Measurements from ENCODE around the gene GADD45A. TPM values are rescaled to one million over a fixed set of nuclear protein-coding genes. Genes with fewer than 3 reads are reported as not detected.
A peak's percentile ranks its signal among the peaks of the same experiment; 100 is the strongest.
"Not testable (repeated sequence)": the region's sequence is repeated elsewhere in the genome, so short reads cannot be mapped to it uniquely, and the experiment has no call there.

GADD45A gene
- 24.7 TPM for polyA plus RNA-seq (ENCODE audit: insufficient read length)

DNA sequence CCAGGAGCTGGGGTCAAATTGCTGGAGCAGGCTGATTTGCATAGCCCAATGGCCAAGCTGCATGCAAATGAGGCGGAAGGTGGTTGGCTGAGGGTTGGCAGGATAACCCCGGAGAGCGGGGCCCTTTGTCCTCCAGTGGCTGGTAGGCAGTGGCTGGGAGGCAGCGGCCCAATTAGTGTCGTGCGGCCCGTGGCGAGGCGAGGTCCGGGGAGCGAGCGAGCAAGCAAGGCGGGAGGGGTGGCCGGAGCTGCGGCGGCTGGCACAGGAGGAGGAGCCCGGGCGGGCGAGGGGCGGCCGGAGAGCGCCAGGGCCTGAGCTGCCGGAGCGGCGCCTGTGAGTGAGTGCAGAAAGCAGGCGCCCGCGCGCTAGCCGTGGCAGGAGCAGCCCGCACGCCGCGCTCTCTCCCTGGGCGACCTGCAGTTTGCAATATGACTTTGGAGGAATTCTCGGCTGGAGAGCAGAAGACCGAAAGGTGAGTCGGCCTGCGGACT lies at the start of gene GADD45A:
Gene GADD45A, plus strand, starts transcription at position 135 of the 491 bp plus-strand sequence. Its CDS starts 294 bp downstream, at position 429.
- peak; percentile 96 for DNase-seq

- DNase-seq, result no peak
These were observed 48.9 kb upstream of the GADD45A start for GRCh38 chr1:67636146-67636545.

GRCh38 chr1:67639361-67639760 lies 45.6 kb upstream of the GADD45A start:
- DNase-seq, result no peak

DNA sequence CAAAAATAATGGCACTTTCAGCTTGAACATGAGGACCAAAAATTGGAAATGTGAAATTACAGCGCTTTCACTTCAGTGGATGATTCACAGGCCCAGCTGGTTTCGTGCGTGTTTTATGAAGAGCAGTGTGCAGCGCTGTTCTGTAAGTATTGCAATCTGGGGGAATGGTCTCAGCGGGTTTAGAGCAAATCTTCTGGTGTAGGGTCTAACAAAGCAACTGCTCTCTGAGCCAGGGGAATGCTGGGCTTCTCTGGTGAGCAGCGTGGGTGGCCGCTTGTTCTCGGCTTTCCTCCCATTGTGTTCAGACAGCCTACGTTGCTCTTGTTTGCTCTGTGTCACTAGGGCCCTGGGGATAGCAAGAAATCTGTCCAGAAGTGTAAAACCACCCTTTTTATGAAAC lies 42.4 kb upstream of the GADD45A start:
- no peak for DNase-seq

GRCh38 chr1:67644566-67644965 lies 40.4 kb upstream of the GADD45A start:
- peak; percentile 19 for DNase-seq

GRCh38 chr1:67645495-67646144 lies 39.4 kb upstream of the GADD45A start:
- no peak for DNase-seq

- DNase-seq, result no peak
These were observed 38.6 kb upstream of the GADD45A start for GRCh38 chr1:67646145-67647035.

DNA sequence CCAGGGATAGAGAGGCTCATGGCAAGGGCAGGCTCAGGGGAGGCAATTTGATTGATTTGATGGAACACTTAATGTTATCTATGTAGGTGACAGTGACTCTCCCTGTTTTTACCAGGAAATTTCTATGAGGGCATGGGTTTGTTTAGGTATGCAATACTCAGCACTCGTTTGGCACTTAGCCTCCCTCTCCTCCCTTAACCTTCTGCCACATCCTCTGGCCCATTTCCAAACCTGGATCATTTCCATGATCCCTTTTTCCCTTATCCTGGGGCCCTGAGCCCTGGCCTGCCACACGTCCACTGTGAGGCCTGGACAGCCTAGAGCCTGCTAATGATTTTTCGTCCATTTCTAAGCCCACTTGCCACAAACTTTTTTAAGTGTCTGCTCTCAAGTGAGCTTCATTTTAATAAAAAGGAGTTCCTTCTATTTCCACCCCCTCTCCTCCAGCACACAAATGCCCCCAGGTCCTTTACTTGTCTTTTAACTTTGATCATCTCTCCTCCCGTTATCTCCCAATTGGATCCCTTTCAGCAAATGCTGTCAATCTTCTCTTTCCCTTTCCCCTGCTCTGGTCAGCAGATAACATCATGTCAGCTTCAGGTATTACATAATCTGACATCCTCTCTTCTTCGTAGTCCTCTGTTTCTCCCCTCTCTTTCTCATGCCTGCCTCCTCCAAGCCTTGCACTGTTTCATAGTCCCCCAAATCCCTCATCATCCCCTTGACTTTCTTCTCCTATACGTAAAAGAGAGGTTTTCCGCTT lies 37.8 kb upstream of the GADD45A start:
- DNase-seq, result no peak

DNA sequence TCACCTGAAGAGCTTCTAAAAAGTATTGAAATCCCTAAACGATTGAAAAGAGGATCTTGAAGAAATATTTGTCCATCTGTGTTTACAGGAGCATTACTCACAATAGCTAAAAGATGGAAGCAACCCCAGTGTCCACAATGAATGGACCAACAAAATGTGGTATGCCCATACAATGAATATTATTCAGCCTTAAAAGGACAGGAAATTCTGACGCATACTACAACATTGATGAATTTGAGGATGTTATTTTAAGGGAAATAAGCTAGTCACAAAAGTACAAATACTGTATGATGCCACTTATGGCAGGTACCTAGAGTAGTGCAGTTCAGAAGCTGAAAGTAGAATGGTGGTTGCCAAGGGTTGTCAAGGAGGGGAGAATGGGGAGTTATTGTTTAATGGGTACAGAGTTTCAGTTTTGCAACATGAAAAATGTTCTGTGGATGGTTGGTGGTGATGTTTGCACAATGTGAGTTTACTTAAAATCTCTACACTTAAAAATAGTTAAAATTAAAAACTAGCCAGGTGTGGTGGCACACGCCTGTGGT lies 37.1 kb upstream of the GADD45A start:
- no peak for DNase-seq

DNA sequence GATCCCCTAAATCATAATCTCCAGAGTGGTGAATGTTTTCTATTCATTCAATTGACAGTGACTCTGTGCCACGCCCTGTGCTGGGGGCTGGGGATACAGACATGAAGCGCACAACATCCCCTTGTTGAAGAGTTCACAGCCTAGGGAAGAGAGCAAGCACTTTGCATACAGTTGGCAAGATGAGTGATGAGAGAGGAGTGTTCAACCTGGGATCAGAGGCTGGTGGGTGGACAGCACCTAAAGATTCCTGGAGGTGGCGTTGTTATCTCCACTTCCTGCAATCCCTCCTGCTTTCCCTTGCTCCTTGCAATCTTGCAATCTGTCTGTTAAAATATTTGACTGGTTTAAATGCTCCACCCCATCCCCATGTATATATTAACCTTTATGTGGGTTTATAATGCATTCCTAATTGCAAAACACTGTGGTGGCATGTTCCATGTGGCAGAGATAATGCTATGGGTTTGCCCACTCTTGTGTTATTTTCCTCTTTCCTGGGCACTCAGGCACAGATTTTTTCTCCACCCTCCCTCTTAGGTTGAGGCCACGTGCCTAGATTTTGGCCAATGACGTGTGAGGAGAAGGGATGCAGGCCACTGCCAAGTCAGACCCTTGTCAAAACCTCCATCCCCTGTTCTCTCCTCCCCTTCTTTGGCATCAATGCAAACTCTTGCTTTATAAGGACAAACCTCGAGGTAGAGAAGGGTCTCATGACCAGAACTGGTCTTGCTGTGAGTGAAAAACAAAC lies 36.2 kb upstream of the GADD45A start:
- no peak for DNase-seq

GRCh38 chr1:67650061-67650460 lies 34.9 kb upstream of the GADD45A start:
- no peak for DNase-seq

DNA sequence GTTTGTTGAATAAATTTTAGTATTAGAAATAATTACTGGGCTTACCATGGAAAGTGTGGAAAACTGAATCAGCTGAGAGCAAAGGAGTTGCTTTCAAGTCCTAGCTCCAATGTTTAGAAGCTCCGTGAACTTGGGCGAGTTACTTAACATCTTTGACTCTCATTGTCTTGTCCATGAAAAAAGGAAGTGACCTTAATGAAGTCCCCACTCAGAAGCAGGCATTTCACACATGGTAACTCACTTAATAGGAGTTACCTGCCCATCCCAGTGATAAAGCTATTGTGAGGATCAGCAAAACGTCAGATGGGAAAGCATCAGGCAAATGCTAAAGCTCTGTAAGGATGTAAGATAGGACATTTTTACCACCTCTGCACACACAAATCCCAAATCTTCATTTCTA lies 34.0 kb upstream of the GADD45A start:
- no peak for DNase-seq

DNA sequence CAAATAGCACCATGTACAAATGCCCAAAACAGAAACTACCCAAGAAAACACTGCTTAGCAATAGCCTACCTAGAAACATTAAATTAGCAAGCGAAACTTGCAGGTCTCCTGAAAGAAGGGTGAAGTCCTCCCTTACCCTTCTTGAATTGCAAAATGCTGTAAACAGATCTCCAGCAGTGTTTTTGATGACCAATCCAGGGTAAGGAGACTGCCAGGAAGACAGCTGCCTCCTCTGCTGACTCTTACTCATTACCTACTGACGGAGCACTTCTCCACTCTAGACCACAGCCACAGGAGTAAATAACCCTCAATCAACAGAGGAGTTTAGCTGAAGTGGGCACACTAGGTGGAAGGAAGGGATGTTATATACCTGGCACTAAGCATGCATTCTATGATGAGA lies 32.2 kb upstream of the GADD45A start:
- no peak for DNase-seq

DNA sequence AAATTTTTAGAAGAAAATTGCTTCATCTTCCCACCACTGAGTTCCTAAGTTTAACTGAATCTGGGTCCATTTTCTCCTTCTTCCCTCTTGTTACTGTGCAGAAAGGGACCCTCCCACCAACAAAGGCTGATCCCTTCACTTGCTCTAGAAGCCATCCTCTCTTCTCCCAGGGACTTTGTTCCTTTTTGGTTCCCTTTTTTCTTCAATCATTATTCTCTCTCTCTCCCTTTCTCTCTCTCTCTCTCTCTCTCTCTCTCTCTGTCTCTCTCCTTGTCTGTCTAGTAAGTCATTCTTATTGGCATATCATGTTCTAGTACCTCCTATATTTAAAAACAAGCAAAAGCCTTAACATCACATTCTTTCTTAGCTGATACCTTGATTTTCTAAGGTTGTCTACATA lies 31.7 kb upstream of the GADD45A start:
- no peak for DNase-seq

- DNase-seq, result no peak
These were observed 29.4 kb upstream of the GADD45A start for GRCh38 chr1:67655581-67655980.

DNA sequence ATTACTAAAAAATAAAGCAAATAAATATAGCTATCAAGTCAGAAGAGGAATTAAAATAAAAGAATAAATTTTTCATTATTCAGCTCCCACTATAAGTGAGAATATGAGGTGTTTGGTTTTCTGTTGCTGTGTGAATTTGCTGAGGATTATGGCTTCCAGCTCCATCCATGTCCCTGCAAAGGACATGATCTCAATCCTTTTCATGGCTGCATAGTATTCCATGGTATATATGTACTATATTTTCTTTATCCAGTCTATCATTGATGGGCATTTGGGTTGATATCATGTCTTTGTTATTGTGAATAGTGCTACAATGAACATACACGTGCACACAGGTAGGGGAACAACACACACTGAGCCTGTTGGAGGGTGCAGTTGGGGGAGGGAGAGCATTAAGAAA lies 27.8 kb upstream of the GADD45A start:
- DNase-seq, result not testable (repeated sequence)

GRCh38 chr1:67659229-67659628 lies 25.8 kb upstream of the GADD45A start:
- DNase-seq, result no peak

- no peak for DNase-seq
These were observed 22.1 kb upstream of the GADD45A start for GRCh38 chr1:67662884-67663283.

- DNase-seq, result no peak
These were observed 21.0 kb upstream of the GADD45A start for GRCh38 chr1:67664048-67664447.

DNA sequence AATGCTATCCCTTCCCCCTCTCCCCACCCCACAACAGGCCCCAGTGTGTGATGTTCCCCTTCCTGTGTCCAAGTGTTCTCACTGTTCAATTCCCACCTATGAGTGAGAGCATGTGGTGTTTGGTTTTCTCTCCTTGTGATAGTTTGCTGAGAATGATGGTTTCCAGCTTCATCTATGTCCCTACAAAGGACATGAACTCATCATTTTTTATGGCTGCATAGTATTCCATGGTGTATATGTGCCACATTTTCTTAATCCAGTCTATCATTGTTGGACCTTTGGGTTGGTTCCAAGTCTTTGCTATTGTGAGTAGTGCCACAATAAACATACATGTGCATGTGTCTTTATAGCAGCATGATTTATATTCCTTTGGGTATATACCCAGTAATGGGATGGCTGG lies 19.7 kb upstream of the GADD45A start:
- not testable (repeated sequence) for DNase-seq

GRCh38 chr1:67666636-67667035 lies 18.4 kb upstream of the GADD45A start:
- no peak for DNase-seq

- DNase-seq, result no peak
These were observed 16.3 kb upstream of the GADD45A start for GRCh38 chr1:67668660-67669059.

Data from hindlimb muscle (tissue), 1 donor.